GM12865 (cell line): ENCODE data around the gene ZNF763.

Source experiments
- DNase-seq: peaks from one replicate; pipeline ENCODE4 v3.0.0; 2010; ENCODE audit warnings: low read depth
- H3K4me3 ChIP-seq: 2 replicates; pipeline ENCODE4 v1.5.1; 2011; ENCODE audit warnings: mild to moderate bottlenecking, low read depth, low read length, control low read depth
- CTCF ChIP-seq: IDR thresholded peaks from 2 replicates; pipeline ENCODE4 v1.5.1; 2011; ENCODE audit warnings: low read length, control low read depth, low read depth, inconsistent platforms; ENCODE audit not compliant: insufficient read depth; ENCODE audit errors: missing control alignments

The ZNF763 gene

GRCh38 chr19:11995174-11995573, 30.3 kb downstream of the ZNF763 start:
- H3K4me3 ChIP-seq: no peak overlapping the region
- DNase-seq: no peak
- TF ChIP-seq CTCF: no peak

DNA sequence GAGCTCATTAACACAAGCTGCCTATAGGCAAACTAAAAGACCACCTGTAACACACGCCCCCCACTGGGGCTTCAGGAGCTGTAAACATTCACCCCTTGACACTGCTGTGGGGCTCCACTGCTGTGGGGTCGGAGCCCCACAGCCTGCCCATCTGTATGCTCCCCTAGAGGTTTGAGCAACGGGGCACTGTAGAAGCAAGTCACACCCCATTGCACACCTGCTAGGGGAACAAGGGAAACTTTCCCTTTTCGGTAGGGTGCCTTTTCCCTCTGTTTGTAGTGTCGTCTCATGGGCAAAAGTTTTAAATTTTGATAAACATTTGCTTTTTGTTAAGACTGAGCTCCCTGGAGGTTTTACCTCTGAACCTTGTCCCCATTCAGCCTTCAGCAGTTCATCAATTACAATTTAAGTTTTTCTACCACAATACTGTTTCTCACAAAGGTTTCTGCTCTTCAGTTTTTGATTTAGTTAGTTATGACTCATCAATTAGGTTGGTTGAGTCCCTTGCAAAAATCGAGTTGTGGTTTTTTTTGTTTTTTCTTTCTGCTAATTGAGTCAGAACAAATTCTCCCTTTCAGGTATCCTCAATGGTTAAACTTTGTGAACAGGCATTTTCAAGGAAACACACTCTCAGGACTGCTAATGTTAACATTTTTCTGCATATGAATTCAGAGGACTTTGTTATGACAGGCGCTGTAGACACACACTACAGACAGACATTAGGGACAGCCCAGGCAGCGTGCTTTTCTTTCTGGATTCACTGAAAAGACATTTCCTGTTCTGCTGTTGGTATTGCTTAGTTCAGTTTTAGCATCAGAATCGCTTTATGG, 35.5 kb downstream of the ZNF763 start:
- TF ChIP-seq CTCF: no peak
- peak; percentile 76 for DNase-seq
- H3K4me3 ChIP-seq: no peak overlapping the region

DNA sequence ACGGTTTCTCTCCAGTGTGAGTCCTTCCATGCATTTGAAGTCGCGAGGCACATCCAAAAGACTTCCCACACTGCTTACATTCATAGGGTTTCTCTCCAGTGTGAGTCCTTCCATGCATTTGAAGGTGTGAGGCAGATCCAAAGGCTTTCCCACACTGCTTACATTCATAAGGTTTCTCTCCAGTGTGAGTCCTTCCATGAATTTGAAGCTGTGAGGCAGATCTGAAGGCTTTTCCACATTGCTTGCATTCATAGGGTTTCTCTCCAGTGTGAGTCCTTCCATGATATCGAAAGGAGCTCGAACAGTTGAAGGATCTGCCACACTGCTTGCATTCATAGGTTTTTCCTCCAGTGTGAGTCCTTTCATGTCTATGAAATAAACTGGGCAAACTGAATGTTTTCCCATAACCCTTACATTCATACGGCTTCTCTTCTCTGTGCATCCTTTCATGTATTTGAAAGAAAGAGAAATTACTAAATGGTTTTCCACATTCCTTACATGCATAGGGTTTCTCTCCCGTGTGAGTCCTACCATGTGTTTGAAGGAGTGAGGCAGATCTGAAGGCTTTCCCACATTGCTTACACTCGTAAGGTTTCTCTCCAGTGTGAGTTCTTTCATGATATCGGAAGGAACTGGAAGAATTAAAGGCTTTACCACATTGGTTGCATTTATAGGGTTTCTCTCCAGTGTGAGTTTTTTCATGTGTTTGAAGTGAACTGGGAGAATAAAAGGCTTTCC, 50.3 kb downstream of the ZNF763 start:
- no peak for DNase-seq
- no peak for TF ChIP-seq CTCF
- no peak overlapping the region for H3K4me3 ChIP-seq

DNA sequence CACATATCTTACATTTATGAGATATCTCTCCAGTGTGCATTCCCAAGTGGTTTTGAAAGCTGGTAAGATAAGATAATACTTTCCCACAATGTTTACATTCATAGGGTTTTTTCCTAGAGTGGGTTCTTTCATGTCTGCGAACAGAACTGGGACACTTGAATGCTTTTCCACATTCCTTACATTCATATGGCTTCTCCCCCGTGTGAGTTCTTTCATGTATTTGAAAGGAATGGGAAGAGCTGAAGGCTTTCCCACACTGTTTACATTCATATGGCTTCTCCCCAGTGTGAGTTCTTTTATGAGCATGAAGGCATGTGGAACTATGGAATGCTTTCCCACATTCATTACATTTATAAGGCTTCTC, 50.9 kb downstream of the ZNF763 start:
- H3K4me3 ChIP-seq: no peak overlapping the region
- no peak for DNase-seq
- no peak for TF ChIP-seq CTCF
